ENCODE measurements around the gene ARCN1.

DNA sequence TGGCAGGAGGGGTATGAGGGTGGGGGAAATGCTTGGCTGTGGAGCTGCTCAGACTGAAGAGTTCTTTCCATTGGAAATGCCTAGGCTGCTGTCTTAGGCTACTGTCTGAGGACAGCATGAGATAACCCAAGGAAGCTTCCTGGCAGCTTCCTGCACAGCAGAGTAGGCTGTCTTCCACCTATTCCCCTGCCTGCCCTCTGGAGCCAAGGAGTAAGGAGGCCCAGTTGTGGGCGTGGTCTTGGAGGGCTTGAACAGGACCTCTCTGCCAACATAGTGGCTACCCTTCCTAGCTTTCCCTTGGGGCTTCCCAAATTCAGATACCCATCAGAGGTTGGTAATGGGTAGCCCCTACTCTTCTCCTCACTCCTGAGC, 61.1 kb downstream of the ARCN1 start:
- TF ChIP-seq, protein P1, sequence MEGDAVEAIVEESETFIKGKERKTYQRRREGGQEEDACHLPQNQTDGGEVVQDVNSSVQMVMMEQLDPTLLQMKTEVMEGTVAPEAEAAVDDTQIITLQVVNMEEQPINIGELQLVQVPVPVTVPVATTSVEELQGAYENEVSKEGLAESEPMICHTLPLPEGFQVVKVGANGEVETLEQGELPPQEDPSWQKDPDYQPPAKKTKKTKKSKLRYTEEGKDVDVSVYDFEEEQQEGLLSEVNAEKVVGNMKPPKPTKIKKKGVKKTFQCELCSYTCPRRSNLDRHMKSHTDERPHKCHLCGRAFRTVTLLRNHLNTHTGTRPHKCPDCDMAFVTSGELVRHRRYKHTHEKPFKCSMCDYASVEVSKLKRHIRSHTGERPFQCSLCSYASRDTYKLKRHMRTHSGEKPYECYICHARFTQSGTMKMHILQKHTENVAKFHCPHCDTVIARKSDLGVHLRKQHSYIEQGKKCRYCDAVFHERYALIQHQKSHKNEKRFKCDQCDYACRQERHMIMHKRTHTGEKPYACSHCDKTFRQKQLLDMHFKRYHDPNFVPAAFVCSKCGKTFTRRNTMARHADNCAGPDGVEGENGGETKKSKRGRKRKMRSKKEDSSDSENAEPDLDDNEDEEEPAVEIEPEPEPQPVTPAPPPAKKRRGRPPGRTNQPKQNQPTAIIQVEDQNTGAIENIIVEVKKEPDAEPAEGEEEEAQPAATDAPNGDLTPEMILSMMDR (IDR thresholded peaks at IDR 0.05 in 4 of 5, conservative IDR thresholded peaks at IDR 0.05 in 1 of 5) = no peak
- TF ChIP-seq POLR2A (IDR thresholded peaks at IDR 0.05) = no peak
